Measurements from ENCODE around the gene BORCS5. TPM values are rescaled to one million over a fixed set of nuclear protein-coding genes. Genes with fewer than 3 reads are reported as not detected.
A peak's percentile ranks its signal among the peaks of the same experiment; 100 is the strongest.

The BORCS5 gene
- polyA plus RNA-seq, 2 of the 4 experiments (the other 2 are of a cell fraction), result 5.1 to 10.2 TPM

DNA sequence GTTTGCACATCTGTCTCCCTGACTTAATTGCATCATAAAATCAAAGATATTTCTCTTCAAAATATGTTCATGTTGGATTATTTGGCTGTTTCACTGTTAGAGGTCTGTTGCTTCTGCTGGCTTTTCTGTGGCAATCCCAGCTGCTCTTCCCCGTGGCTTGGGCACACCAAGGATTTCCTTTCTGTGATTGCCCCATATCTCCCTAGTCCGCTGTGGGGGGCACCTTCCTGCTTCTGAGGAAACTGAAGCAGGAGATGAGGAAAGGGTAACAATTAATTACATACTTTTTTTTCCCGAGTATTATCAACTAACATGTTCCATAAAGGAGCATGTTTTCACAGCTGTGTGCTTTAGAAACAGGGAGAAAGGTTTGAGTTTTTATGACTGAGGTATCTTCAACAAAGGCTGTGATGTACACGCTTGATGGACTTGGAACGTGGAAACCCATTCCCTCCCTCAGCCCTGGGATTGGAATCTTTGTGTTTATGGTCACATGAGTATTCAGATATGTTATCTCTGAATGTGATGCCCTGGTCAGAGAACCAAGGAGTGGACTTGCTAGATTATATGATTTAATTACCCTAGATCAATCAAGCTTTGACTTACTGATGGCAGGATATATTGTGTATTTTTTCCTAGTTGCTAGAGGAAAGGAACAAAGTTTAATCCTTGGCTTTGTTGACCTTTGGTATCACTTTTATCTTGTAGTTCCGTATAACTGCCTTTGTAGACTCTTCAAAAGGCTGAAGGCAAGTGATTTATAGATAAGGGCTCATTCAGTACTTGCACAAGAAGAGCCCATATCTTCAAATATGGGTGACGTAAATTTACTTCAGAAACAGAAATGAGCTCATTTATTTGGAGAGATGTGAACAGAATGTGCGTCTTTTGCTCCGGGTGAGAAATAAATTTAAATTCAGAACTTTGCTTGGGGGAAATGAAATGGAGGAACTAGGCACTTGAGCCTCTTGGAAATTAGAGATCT, 46.7 kb downstream of the BORCS5 start:
- FAIRE-seq, result peak; percentile 86
- CTCF ChIA-PET, result interaction anchor here (0.9 to 1.3 kb wide), 5 partner anchors 13 to 302 kb away, joined by 3 to 5 read pairs (median 4); no protein-coding TSS in a partner anchor
- Histone ChIP-seq H3K4me2 (peak overlapping the region; percentile 61), H3K9me3 (peaks cover 2% of the 10 kb centered on the region; the same call in 1 of the 3 replicates), H3K27ac (peak overlapping the region; percentile 83 to 85), H3K4me1 (peaks cover 71% of the 10 kb centered on the region), H3K4me3 (no peak overlapping the region)
- peak; percentile 69 to 78 for ATAC-seq
- DNase-seq (ENCODE audit: low read depth in 1 of 2, low spot score in 1 of 2), result peak; percentile 30 to 88
- POLR2A ChIA-PET, result no interaction called here
- WGBS (ENCODE audit: missing lambda C conversion rate), result 20% methylated on average over 9 of the region's 9 CpGs
- TF ChIP-seq CBX8 (IDR thresholded peaks at IDR 0.05) (no peak), CEBPB (IDR thresholded peaks at IDR 0.05) (peak; percentile 76 to 87), SMC3 (IDR thresholded peaks at IDR 0.05) (peak; percentile 23; the same call in 1 of the 3 replicates), RCOR1 (IDR thresholded peaks at IDR 0.05; ENCODE audit: low read depth, low read length) (no peak), MAFK (IDR thresholded peaks at IDR 0.05; ENCODE audit: partially characterized antibody) (no peak), KDM5A (IDR thresholded peaks at IDR 0.05) (no peak), HDAC2 (IDR thresholded peaks at IDR 0.05) (no peak), MYC (IDR thresholded peaks at IDR 0.05; ENCODE audit: borderline replicate concordance, low read length) (no peak), EHF (CRISPR knock-in tag; IDR thresholded peaks at IDR 0.05) (no peak), ZNF302 (CRISPR knock-in tag; IDR thresholded peaks at IDR 0.05) (no peak), FOSB (CRISPR knock-in tag; IDR thresholded peaks at IDR 0.05) (no peak), ZC3H11A (IDR thresholded peaks at IDR 0.05) (no peak), HOXA7 (CRISPR knock-in tag; IDR thresholded peaks at IDR 0.05) (no peak), POLR2AphosphoS2 (conservative IDR thresholded peaks at IDR 0.05; ENCODE audit: low read length) (no peak), RFX5 (IDR thresholded peaks at IDR 0.05) (no peak), NFE2L2 (conservative IDR thresholded peaks at IDR 0.05; ENCODE audit: low read length) (no peak), SREBF2 (IDR thresholded peaks at IDR 0.05) (no peak), JUN (IDR thresholded peaks at IDR 0.05) (peak; percentile 80 to 94; a peak in 4 of 5 replicates), POLR2A (IDR thresholded peaks at IDR 0.05; ENCODE audit: low read length) (no peak), NR3C1 (IDR thresholded peaks at IDR 0.05) (no peak), PHF8 (IDR thresholded peaks at IDR 0.05; ENCODE audit: borderline replicate concordance, low read depth) (no peak), HOXB13 (CRISPR knock-in tag; IDR thresholded peaks at IDR 0.05; ENCODE audit: low read depth) (no peak), RAD21 (conservative IDR thresholded peaks at IDR 0.05 in 1 of 2, IDR thresholded peaks at IDR 0.05 in 1 of 2) (no peak; a peak in 1 of 5 replicates), CHD2 (IDR thresholded peaks at IDR 0.05; ENCODE audit: low read length, partially characterized antibody) (no peak), FOXS1 (CRISPR knock-in tag; IDR thresholded peaks at IDR 0.05) (no peak), EP300 (IDR thresholded peaks at IDR 0.05) (peak; percentile 93 to 95; a peak in 4 of 5 replicates), MAZ (IDR thresholded peaks at IDR 0.05; ENCODE audit: borderline replicate concordance, low read depth, low read length) (no peak)
- TF ChIP-seq, protein P1, sequence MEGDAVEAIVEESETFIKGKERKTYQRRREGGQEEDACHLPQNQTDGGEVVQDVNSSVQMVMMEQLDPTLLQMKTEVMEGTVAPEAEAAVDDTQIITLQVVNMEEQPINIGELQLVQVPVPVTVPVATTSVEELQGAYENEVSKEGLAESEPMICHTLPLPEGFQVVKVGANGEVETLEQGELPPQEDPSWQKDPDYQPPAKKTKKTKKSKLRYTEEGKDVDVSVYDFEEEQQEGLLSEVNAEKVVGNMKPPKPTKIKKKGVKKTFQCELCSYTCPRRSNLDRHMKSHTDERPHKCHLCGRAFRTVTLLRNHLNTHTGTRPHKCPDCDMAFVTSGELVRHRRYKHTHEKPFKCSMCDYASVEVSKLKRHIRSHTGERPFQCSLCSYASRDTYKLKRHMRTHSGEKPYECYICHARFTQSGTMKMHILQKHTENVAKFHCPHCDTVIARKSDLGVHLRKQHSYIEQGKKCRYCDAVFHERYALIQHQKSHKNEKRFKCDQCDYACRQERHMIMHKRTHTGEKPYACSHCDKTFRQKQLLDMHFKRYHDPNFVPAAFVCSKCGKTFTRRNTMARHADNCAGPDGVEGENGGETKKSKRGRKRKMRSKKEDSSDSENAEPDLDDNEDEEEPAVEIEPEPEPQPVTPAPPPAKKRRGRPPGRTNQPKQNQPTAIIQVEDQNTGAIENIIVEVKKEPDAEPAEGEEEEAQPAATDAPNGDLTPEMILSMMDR (IDR thresholded peaks at IDR 0.05), result no peak
- TF ChIP-seq, protein P2, sequence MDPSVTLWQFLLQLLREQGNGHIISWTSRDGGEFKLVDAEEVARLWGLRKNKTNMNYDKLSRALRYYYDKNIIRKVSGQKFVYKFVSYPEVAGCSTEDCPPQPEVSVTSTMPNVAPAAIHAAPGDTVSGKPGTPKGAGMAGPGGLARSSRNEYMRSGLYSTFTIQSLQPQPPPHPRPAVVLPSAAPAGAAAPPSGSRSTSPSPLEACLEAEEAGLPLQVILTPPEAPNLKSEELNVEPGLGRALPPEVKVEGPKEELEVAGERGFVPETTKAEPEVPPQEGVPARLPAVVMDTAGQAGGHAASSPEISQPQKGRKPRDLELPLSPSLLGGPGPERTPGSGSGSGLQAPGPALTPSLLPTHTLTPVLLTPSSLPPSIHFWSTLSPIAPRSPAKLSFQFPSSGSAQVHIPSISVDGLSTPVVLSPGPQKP (IDR thresholded peaks at IDR 0.05; ENCODE audit: low read depth, low read length), result no peak
- TF ChIP-seq, protein P3, sequence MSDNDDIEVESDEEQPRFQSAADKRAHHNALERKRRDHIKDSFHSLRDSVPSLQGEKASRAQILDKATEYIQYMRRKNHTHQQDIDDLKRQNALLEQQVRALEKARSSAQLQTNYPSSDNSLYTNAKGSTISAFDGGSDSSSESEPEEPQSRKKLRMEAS (IDR thresholded peaks at IDR 0.05), result peak; percentile 45; the same call in 1 of the 2 replicates
- TF ChIP-seq, protein P4, sequence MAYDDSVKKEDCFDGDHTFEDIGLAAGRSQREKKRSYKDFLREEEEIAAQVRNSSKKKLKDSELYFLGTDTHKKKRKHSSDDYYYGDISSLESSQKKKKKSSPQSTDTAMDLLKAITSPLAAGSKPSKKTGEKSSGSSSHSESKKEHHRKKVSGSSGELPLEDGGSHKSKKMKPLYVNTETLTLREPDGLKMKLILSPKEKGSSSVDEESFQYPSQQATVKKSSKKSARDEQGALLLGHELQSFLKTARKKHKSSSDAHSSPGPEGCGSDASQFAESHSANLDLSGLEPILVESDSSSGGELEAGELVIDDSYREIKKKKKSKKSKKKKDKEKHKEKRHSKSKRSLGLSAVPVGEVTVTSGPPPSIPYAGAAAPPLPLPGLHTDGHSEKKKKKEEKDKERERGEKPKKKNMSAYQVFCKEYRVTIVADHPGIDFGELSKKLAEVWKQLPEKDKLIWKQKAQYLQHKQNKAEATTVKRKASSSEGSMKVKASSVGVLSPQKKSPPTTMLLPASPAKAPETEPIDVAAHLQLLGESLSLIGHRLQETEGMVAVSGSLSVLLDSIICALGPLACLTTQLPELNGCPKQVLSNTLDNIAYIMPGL (CRISPR knock-in tag; IDR thresholded peaks at IDR 0.05; ENCODE audit: borderline replicate concordance), result no peak
- TF ChIP-seq, protein P5, sequence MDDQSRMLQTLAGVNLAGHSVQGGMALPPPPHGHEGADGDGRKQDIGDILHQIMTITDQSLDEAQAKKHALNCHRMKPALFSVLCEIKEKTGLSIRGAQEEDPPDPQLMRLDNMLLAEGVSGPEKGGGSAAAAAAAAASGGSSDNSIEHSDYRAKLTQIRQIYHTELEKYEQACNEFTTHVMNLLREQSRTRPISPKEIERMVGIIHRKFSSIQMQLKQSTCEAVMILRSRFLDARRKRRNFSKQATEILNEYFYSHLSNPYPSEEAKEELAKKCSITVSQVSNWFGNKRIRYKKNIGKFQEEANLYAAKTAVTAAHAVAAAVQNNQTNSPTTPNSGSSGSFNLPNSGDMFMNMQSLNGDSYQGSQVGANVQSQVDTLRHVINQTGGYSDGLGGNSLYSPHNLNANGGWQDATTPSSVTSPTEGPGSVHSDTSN (IDR thresholded peaks at IDR 0.05), result no peak
- TF ChIP-seq, protein P6, sequence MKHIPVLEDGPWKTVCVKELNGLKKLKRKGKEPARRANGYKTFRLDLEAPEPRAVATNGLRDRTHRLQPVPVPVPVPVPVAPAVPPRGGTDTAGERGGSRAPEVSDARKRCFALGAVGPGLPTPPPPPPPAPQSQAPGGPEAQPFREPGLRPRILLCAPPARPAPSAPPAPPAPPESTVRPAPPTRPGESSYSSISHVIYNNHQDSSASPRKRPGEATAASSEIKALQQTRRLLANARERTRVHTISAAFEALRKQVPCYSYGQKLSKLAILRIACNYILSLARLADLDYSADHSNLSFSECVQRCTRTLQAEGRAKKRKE (CRISPR knock-in tag; IDR thresholded peaks at IDR 0.05; ENCODE audit: low read depth), result no peak
